ENCODE measurements around the gene ZSWIM5.

GRCh38 chr1:45014321-45015028 is 191.9 kb downstream of the ZSWIM5 start:
- TF ChIP-seq POLR2A (IDR thresholded peaks at IDR 0.05; ENCODE audit: low read depth, low read length) (no peak), POLR2AphosphoS5 (IDR thresholded peaks at IDR 0.05; ENCODE audit: low read depth, low read length) (no peak)

Measured in GM12892 (cell line).